H9 (cell line): ENCODE measurements around the gene PTCD2. TPM values are rescaled to one million over a fixed set of nuclear protein-coding genes. Genes with fewer than 3 reads are reported as not detected.

Experiments
- DNase-seq: peaks from one replicate; pipeline ENCODE4 v3.0.0-alpha.2; 2017
- H2AFZ ChIP-seq: one replicate; pipeline ENCODE4 v1.6.1; 2013; ENCODE audit warnings: mild to moderate bottlenecking, low read length, control low read depth, moderate library complexity
- H2AK5ac ChIP-seq: 2 replicates; pipeline ENCODE4 v1.6.1; 2013; ENCODE audit warnings: low read length, control low read depth, mixed read lengths; ENCODE audit not compliant: insufficient read length
- H2BK120ac ChIP-seq: one replicate; pipeline ENCODE4 v1.6.1; 2013; ENCODE audit warnings: low read depth, mild to moderate bottlenecking, low read length, control low read depth, inconsistent platforms; ENCODE audit not compliant: poor library complexity, severe bottlenecking
- H2BK12ac ChIP-seq: 2 replicates; pipeline ENCODE4 v1.6.1; 2013; ENCODE audit warnings: low read length, control low read depth, mixed read lengths, low read depth; ENCODE audit not compliant: insufficient read length
- H2BK15ac ChIP-seq: 2 replicates; pipeline ENCODE4 v1.6.1; 2013; ENCODE audit warnings: low read depth, low read length, control low read depth
- H2BK20ac ChIP-seq: one replicate; pipeline ENCODE4 v1.6.1; 2013; ENCODE audit warnings: low read depth, mild to moderate bottlenecking, low read length, control low read depth, inconsistent platforms; ENCODE audit not compliant: poor library complexity, severe bottlenecking
- H2BK5ac ChIP-seq: 2 replicates; pipeline ENCODE4 v1.6.1; 2013; ENCODE audit warnings: low read length, control low read depth, mixed read lengths; ENCODE audit not compliant: insufficient read length
- H3K14ac ChIP-seq: 2 replicates; pipeline ENCODE4 v1.6.1; 2013; ENCODE audit warnings: low read length, control low read depth; ENCODE audit not compliant: insufficient read depth
- H3K18ac ChIP-seq: 2 replicates; pipeline ENCODE4 v1.6.1; 2013; ENCODE audit warnings: low read depth, mild to moderate bottlenecking, mixed read lengths, low read length, control low read depth; ENCODE audit not compliant: insufficient read length
- H3K23ac ChIP-seq: 2 replicates; pipeline ENCODE4 v1.6.1; 2013; ENCODE audit warnings: low read length, control low read depth, mixed read lengths, low read depth; ENCODE audit not compliant: insufficient read length
- H3K23me2 ChIP-seq: 2 replicates; pipeline ENCODE4 v1.6.1; 2013; ENCODE audit warnings: low read depth, mild to moderate bottlenecking, mixed read lengths, low read length, control low read depth; ENCODE audit not compliant: insufficient read length, poor library complexity, severe bottlenecking
- H3K27ac ChIP-seq: 2 replicates; pipeline ENCODE4 v1.5.1; 2013; ENCODE audit warnings: low read length, control low read depth, mixed read lengths, low read depth; ENCODE audit not compliant: insufficient read length
- H3K27me3 ChIP-seq: 2 replicates; pipeline ENCODE4 v1.6.1; 2013; ENCODE audit warnings: low read length, control low read depth, inconsistent platforms; ENCODE audit not compliant: insufficient read depth
- H3K4ac ChIP-seq: 2 replicates; pipeline ENCODE4 v1.6.1; 2013; ENCODE audit warnings: low read depth, mild to moderate bottlenecking, control low read depth, inconsistent platforms, low read length, moderate library complexity
- H3K4me1 ChIP-seq: 2 replicates; pipeline ENCODE4 v1.6.1; 2013; ENCODE audit warnings: low read length, control low read depth, inconsistent platforms; ENCODE audit not compliant: insufficient read depth
- H3K4me2 ChIP-seq: 2 replicates; pipeline ENCODE4 v1.6.1; 2013; ENCODE audit warnings: low read length, control low read depth, mixed read lengths; ENCODE audit not compliant: insufficient read length, insufficient read depth
- H3K56ac ChIP-seq: 2 replicates; pipeline ENCODE4 v1.6.1; 2013; ENCODE audit warnings: low read depth, mild to moderate bottlenecking, mixed read lengths, low read length, control low read depth; ENCODE audit not compliant: insufficient read length
- H3K79me1 ChIP-seq: 2 replicates; pipeline ENCODE4 v1.6.1; 2013; ENCODE audit warnings: low read depth, mild to moderate bottlenecking, moderate library complexity, low read length, control low read depth, inconsistent platforms; ENCODE audit not compliant: insufficient read depth, poor library complexity, severe bottlenecking
- H3K79me2 ChIP-seq: 2 replicates; pipeline ENCODE4 v1.6.1; 2013; ENCODE audit warnings: low read length, control low read depth, inconsistent platforms; ENCODE audit not compliant: insufficient read depth
- H3K9ac ChIP-seq: 2 replicates; pipeline ENCODE4 v1.6.1; 2013; ENCODE audit warnings: low read length, control low read depth, mixed read lengths; ENCODE audit not compliant: insufficient read length; ENCODE audit errors: extremely low read depth
- H3K9me3 ChIP-seq: one replicate; pipeline ENCODE4 v1.6.1; 2013; ENCODE audit warnings: low read depth, low read length, inconsistent platforms; ENCODE audit not compliant: control insufficient read depth
- H3T11ph ChIP-seq: one replicate; pipeline ENCODE4 v1.6.1; 2013; ENCODE audit warnings: mild to moderate bottlenecking, low read length, control low read depth, inconsistent platforms
- H4K20me1 ChIP-seq: one replicate; pipeline ENCODE4 v1.6.1; 2013; ENCODE audit not compliant: control insufficient read depth, insufficient read length, insufficient read depth
- H4K5ac ChIP-seq: 2 replicates; pipeline ENCODE4 v1.6.1; 2013; ENCODE audit warnings: low read depth, mild to moderate bottlenecking, mixed read lengths, low read length, control low read depth; ENCODE audit not compliant: insufficient read length
- H4K8ac ChIP-seq: replicated peaks from 2 replicates; pipeline ENCODE4 v1.6.1; 2013; ENCODE audit warnings: low read length, control low read depth, mixed read lengths, low read depth; ENCODE audit not compliant: insufficient read length
- H4K91ac ChIP-seq: 2 replicates; pipeline ENCODE4 v1.6.1; 2013; ENCODE audit warnings: low read depth, mild to moderate bottlenecking, moderate library complexity, mixed read lengths, low read length, control low read depth; ENCODE audit not compliant: insufficient read length
- H3K27ac Mint-ChIP-seq, 3 experiments: 2 replicates in 2 of 3; 3 replicates in 1 of 3; pipeline ENCODE4 v1.8.0; 2020 to 2021; ENCODE audit warnings: mixed read lengths in 3 of 3, mild to moderate bottlenecking in 1 of 3, moderate library complexity in 1 of 3
- H3K27me3 Mint-ChIP-seq: 2 replicates; pipeline ENCODE4 v1.8.0; 2021; ENCODE audit warnings: low read depth, mild to moderate bottlenecking, moderate library complexity, mixed read lengths
- H3K36me3 Mint-ChIP-seq, 3 experiments: 2 replicates in 2 of 3; 3 replicates in 1 of 3; pipeline ENCODE4 v1.8.0; 2020 to 2021; ENCODE audit warnings: low read depth in 3 of 3, mixed read lengths in 3 of 3; ENCODE audit not compliant: insufficient read depth in 1 of 3
- H3K4me1 Mint-ChIP-seq, 2 experiments: 2 replicates each; pipeline ENCODE4 v1.8.0; 2020; ENCODE audit warnings: mixed read lengths in 2 of 2
- H3K4me3 Mint-ChIP-seq, 2 experiments: 2 replicates in 1 of 2; 3 replicates in 1 of 2; pipeline ENCODE4 v1.8.0; 2020 to 2021; ENCODE audit warnings: mild to moderate bottlenecking in 2 of 2, mixed read lengths in 2 of 2, moderate library complexity in 1 of 2
- H3K9me3 Mint-ChIP-seq, 2 experiments: 2 replicates in 1 of 2; 3 replicates in 1 of 2; pipeline ENCODE4 v1.8.0; 2020; ENCODE audit warnings: mild to moderate bottlenecking in 2 of 2, mixed read lengths in 2 of 2, moderate library complexity in 1 of 2
- WGBS: extraction: QIAGEN DNeasy Blood & Tissue Kit; methylation state at CpG from one replicate; pipeline ENCODE4 v1.1.7; 2013; ENCODE audit warnings: missing lambda C conversion rate, low lambda C conversion rate, mixed read lengths; ENCODE audit not compliant: insufficient read length; ENCODE audit errors: extremely low coverage; 5-methylcytosine and 5-hydroxymethylcytosine counted together
- total RNA-seq: library from RNA; stranded (reverse); gene quantifications from 2 replicates; pipeline ENCODE4 v1.2.1, GENCODE V29; 2021
- TF ChIP-seq, protein P1 (sequence below): fragments of 200-600 bp; sonication (generic); conservative IDR thresholded peaks from 3 replicates; pipeline ENCODE4 v1.8.0; 2021; ENCODE audit warnings: antibody characterized with exemption, mild to moderate bottlenecking

Gene PTCD2
- total RNA-seq, 1 experiment from 2014 or later: 12.7 TPM

DNA sequence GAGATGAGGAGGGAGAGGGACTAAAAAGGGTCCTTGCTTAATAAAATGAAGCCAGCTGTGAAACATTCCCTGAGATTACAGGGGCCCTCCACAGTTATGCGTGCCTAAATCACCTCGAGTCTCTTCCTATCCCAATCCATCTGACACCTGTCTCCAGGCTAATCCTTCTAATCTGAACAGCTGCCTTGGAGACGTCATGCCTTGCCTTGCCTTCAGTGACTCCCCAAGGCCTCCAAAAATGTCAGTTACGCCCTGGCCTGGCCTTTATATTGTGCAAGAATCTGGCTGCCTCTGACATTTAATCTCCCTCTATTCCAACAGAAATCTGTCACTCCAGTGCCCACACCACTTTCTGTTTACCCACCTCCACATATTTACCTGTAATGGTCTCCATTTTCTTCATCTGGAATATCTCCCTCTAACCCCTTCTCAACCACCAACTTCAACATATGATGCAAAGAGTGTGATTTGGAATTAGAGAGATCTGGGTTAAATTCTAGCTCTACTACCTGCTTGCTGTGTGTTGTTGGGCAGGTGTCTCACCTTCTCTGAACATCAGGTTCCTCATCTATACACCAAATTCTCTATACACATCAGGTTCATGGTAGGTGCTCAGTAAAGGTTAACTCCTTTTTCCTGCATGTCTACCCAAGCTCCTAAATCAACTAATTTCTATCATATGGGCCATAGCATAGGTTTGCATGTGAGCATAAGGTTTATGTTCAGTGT, 57.9 kb downstream of the PTCD2 start:
- Histone ChIP-seq H4K91ac (no peak overlapping the region), H3K27me3 (no peaks in the 10 kb centered on the region), H3K9ac (no peak overlapping the region), H2BK5ac (no peak overlapping the region), H4K5ac (no peak overlapping the region), H3K27ac (no peak overlapping the region), H3K14ac (no peak overlapping the region), H3T11ph (no peak overlapping the region), H3K4me1 (no peaks in the 10 kb centered on the region), H4K8ac (no peak overlapping the region), H3K23me2 (no peaks in the 10 kb centered on the region), H4K20me1 (no peaks in the 10 kb centered on the region), H3K18ac (no peak overlapping the region), H2BK12ac (no peak overlapping the region), H2BK20ac (no peak overlapping the region), H3K56ac (no peak overlapping the region), H3K4me2 (no peak overlapping the region), H2AFZ (no peak overlapping the region), H3K79me2 (no peaks in the 10 kb centered on the region), H3K23ac (no peak overlapping the region), H2BK120ac (no peak overlapping the region), H3K9me3 (no peaks in the 10 kb centered on the region), H3K4ac (no peak overlapping the region), H3K79me1 (no peaks in the 10 kb centered on the region), H2AK5ac (no peak overlapping the region), H2BK15ac (no peak overlapping the region)
- DNase-seq: no peak
- no CpG with 5 or more reads among the region's 4 CpGs for WGBS
- H3K9me3 Mint-ChIP-seq: no peaks in the 10 kb centered on the region; a peak in 1 of 5 replicates
- H3K27ac Mint-ChIP-seq: no peak overlapping the region
- TF ChIP-seq, protein P1, sequence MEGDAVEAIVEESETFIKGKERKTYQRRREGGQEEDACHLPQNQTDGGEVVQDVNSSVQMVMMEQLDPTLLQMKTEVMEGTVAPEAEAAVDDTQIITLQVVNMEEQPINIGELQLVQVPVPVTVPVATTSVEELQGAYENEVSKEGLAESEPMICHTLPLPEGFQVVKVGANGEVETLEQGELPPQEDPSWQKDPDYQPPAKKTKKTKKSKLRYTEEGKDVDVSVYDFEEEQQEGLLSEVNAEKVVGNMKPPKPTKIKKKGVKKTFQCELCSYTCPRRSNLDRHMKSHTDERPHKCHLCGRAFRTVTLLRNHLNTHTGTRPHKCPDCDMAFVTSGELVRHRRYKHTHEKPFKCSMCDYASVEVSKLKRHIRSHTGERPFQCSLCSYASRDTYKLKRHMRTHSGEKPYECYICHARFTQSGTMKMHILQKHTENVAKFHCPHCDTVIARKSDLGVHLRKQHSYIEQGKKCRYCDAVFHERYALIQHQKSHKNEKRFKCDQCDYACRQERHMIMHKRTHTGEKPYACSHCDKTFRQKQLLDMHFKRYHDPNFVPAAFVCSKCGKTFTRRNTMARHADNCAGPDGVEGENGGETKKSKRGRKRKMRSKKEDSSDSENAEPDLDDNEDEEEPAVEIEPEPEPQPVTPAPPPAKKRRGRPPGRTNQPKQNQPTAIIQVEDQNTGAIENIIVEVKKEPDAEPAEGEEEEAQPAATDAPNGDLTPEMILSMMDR: no peak
- no peak overlapping the region for H3K4me3 Mint-ChIP-seq
- no peaks in the 10 kb centered on the region for H3K36me3 Mint-ChIP-seq
- H3K4me1 Mint-ChIP-seq: peaks cover 4 to 9% of the 10 kb centered on the region in 2 experiments; a peak in 2 of 4 replicates
- no peaks in the 10 kb centered on the region for H3K27me3 Mint-ChIP-seq
